HG03175 (cell line): ENCODE data around the gene DUSP18.
"Not testable (repeated sequence)": the region's sequence is repeated elsewhere in the genome, so short reads cannot be mapped to it uniquely, and the experiment has no call there.

ENCODE experiments used
- ATAC-seq: cut with Tn5 transposase; IDR thresholded peaks from one replicate; pipeline ENCODE4 v1.9.1; 2021; ENCODE audit warnings: mild to moderate bottlenecking, moderate library complexity; ENCODE audit not compliant: unreplicated experiment

Gene DUSP18

DNA sequence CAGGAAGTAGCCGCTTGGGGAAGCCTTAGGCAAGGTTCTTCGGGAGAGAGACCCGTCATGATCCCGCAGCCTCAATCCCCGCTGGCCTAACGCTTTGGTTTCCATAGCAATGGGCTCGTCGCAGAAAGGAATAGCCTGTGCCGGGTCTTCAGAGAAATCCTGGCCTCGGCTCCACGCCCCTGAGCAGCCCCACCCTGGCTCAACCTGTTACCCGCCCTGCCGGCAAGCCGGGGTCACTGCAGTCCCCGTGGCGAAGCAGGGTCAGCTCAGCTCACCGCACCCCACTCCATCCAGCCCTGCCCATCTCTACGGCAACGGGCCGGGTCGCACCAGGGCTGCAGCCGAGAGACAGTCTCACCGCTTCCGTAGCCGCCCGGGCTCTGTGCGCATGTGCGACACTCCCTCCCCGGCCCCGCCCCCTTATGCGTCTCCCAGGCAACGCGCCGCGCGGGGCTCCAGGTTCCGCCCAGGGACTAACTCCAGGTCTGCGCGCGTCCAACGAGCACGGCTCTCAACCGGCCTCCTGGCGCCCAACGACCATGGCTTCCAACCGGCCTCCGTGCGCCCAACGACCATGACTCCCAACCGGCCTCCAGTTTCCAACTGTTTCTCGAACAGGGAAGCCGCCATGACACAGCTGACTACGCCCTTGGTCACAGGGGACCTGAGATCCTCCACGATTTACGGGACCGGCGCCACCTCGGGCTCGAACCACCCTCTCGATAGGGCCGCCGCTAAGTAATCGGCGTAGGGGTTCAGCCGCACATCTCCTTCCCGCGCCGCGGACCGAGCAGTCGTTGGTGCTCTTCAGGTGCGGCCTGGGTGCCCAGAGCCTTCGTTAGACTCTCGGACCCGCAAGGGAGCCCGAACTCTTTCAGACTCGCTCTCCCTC is at the start of gene DUSP18:
TSS of gene DUSP18 (minus strand) at position 382 of the 892 bp plus-strand sequence. CDS start 3,872 bp downstream, outside the sequence.
- ATAC-seq: peak; percentile 95

DNA sequence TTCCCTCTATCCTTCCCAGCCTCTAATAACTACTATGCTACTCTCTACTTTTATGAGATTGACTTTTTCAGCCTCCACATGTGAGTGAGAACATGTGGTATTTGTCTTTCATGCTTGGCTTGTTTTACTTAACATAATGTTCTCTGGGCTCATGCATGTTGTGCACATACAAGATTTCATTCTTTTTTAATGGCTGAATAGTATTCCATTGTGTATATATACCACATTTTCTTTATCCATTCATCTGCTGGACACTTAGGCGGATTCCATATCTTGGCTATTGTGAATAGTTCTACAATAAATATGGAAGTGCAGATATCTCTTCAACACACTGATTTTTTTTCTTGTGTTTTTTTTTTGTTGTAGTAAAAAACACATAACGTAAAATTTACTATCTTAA is 46.4 kb upstream of the DUSP18 start:
- ATAC-seq: no peak

DNA sequence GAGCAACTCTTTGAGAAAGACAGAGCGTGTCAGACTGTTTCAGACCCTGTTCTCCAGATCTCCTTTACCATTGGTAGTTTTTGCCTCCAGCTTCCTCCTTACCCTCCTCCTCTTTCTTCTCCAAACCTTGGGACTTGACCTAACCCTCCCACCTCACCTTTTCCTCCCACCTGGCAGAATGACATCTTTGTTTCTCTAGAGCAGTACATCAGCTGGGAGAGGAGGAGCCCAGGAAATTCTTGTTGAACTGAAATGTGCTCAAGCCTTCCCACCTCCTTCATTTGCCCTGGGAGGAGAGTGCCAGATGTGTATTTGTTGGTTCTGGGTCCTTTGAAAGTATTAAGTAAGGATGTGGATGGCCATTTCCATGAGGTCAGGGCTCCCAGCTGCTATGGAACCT is 44.4 kb upstream of the DUSP18 start:
- ATAC-seq: no peak

DNA sequence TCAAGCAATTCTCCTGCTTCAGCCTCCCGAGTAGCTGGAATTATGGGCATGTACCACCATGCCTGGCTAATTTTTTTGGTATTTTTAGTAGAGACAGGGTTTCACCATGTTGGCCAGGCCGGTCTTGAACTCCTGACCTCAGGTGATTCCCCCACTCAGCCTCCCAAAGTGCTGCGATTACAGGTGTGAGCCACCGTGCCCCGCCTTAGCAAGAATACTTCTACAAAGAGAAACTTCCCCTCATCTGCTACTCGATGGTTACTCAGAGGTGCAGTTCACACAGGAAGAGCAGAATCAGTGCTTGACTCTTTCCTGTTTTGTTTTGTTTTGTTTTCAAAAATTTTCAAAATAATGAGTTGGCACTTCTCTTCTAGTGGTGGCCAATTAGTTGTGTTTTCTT is 42.3 kb upstream of the DUSP18 start:
- not testable (repeated sequence) for ATAC-seq

DNA sequence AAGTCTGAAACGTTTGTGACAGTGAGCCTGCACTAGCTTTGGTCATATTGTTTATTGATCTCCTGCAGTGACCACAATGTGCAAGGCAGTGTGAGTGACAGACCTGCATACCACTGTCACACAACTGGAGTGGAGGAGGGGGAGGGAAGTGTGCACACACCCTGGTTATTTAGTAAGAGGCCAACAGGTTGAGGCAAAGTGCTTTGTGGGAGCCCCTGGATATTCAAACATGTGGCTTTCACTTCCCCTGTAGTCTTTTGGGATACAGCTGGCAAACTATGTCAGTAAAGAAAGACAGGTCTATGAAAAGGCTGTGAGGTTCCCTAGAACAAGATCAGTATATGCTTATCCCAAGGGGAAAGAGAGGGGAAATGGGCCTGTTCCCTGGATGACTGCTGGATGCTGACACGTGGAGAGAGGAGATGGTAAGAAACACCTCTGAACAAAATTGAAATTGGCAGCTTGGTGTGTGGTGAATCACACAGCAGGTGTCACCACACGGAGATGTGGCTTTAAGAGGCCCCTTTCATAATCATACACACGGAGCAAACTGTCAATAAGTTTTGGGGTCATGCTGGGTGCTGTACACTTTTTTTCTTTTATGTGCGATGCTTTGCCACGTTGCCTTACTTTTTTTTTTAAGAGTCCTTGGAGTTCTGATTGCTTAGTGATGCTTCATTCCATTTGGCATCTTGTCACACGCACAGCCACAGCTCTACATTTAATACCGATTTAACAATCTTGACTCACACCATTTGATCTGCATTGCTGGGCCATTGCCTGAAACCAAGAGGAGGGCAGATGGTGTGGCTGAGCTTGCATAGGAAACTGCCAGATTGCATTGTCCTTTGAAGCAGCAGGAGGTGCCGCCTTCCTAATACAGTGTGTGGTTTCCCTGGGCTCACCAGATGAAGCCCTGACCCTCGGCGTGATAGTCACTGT is 38.3 kb upstream of the DUSP18 start:
- ATAC-seq: peak; percentile 56

DNA sequence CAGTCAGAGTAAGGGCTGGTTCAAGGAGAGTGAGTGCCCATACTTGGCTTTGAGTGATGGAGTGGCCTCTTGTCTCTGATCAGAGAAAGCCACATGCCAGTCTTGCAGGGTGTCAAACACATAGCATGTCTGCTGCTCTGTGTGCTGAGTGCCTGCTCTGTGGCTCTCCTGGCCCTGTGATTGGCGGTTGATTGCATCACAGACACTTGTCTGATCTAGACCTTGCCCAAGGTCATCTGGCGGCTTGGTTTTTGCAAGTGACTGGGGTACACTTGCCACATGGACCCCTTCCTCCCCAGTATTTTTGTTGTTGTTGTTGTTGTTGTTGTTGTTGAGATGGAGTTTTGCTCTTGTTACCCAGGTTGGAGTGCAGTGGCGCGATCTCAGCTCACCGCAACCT is 37.3 kb upstream of the DUSP18 start:
- no peak for ATAC-seq

DNA sequence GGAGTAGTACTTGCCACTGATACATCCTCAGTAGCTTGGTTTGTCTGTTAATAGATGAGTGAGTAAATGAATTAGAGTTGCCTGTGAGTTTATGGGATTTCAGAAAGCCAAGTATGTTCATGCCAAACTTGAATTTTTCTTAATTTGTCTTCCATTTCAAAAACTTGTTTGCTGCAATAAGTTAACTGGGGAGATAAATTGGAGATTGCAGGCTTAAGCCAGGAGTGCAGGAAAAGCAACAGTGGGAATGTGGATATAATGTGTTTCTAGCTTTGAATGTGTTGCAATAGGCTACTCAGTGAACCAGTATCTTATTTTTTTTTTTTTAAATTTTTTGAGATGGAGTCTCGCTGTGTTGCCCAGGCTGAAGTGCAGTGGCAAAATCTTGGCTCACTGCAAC is 35.2 kb upstream of the DUSP18 start:
- no peak for ATAC-seq

DNA sequence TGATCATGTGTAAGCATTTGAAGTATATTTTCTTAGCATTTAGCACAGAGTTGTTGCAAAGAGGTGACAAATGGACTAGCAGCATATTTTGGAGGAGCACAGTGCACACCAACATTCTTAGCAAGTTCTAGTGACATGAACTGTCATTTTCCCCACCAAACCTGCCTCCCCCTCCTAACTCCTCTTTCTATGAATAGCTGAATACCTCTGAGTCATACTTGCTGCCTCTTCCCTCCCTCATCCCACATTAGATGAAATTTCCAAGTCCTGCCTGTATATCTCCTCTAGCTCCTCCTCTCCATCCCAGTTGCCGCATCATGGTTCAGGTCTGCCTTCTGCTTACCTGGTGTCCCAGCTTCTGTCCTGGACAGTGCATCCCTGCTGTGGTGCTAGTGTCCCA is 34.2 kb upstream of the DUSP18 start:
- no peak for ATAC-seq

DNA sequence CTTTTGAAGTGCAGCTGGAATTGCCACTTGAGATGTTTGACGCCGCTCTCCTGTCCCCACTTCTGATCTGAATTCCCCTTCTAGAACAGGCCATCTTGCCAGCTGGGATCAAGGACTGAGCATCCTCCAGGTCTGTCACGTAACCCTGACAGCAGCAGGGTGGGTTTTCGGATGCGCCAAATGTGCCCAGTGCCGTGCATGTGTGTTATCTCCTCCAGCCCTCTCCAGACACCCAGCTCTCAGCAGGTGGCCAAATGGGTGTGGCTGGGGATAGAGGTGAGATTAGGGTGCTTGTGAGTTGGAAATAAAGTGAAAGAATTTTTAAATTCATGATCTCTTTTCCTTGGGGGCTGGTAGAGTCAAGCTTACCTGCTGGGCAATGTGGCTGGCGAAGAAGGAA is 30.3 kb upstream of the DUSP18 start:
- no peak for ATAC-seq

DNA sequence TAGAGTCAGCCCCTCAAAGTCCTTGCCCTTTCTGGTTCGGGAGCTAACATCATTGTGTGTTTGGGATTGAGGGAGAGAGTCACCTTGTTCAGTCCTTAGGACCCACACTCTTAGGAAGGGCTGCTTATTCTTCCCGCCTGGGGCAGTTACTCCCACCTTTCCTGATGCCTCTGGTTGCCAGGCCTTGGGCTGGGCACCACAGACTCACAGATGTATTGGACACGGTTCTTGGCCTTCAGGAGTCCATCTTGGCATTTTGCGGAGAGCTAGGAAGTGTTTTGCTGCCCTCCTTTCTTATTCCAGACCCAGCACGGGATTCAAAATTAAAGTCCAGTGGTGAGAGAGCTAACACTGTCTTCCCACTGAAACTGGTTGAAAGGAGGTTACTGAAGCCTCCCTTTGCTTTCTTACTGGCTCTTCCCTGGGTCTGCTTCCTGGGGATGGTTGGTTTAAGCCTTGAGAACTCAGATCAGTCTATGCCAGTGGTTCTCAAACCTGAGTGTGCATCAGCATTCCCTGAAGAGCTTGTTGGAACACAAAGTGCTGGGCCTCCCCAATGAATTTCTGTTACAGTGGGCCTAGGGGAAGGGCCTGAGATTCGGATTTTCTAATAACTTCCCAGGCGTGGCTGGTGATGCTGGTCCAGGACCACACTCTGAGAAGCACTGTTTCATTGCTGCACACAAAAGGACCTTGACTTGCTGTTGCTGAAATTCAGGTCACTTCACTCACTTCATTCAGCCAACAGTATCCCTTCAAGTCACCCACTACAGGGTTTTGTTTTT is 28.4 kb upstream of the DUSP18 start:
- ATAC-seq: no peak

DNA sequence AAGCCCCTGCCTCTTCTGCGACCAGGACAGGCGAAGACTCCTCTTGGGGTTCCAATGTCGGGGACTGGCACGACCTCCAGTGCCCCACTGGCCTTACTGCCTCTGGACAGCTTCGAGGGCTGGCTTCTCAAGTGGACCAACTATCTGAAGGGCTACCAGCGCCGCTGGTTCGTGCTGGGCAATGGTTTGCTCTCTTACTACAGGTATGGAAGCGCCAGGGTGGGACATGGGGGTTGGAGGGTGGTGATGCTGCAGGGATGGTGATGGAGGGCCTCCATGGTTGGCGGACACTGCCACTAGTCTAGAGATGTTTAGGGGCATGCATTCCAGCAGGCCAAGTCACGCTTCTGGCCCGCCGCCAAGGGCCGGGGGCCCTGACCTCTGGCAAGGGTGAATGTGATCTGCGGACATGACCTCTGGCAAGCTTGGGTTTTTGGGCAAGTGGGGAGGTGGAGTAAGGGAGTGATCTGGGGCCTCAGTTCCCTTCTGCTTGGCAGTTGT is 27.7 kb upstream of the DUSP18 start:
- no peak for ATAC-seq

DNA sequence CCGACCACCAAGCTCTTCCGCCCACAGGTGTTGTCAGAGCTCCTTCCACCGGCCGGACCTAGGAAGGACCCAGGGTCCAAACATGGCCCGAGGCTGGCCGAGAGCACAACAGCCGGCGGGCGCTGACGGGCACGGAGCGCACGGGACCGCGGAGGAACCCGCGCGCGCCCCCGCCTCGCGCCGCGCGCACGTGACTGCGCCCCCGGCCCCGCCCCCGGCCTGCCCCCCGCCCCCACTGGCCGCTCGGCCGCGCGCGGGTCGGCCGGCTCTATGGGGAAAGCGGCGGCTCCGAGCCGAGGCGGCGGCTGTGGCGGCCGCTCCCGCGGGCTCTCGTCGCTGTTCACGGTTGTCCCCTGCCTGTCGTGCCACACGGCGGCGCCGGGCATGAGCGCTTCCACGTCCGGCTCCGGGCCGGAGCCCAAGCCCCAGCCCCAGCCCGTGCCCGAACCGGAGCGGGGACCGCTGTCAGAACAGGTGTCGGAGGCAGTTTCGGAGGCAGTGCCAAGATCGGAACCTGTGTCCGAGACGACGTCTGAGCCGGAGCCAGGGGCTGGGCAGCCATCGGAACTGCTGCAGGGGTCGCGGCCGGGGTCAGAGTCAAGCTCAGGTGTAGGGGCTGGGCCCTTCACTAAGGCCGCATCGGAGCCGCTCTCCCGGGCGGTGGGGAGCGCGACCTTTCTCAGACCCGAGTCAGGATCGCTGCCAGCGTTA is 27.1 kb upstream of the DUSP18 start, which contains the start of gene OSBP2:
TSS of gene OSBP2 (plus strand) at position 235 of the 711 bp plus-strand sequence. CDS start at position 271, 36 bp downstream.
- no peak for ATAC-seq

DNA sequence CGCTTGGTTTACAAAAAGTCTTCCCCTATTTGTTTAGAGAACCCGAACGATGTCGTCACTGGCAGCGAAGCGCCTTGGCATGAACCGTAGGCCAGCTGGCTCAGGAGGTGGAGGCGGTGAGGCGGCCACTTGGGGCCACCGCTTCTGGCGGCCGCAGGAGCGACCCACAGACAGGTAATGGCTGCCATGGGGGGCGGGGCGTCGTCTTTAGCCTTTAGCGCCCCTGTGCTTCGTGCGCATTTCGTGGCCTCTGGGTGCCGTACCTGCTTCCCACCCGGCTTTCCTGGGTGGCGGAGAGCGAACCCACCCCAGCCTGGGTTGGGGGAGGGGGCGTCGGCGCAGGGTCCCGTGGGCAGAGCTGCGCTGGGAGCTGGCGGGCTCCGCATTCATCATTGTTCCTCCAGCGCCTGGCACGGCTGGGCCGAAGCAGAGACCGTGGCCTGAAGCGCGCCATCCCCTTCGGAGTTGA is 26.5 kb upstream of the DUSP18 start:
- ATAC-seq: no peak

DNA sequence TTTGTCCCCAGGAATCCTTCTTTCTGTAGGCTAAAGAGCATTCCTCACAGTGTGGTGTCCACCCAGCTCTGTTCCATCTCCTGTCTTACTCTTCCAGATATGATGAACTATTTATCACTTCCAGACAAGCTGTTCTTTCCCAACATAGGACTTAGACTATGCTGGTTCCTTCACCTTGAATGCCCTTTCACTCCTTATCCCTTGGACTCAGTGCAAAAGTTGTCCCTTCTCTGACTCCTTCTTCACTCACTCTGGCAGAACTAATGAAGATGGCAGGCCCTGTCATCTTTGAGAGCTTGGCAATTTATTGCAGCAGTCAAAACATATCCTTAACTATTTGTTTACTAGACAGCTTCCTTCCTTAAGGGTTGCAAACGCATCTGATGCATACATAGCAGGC is 23.5 kb upstream of the DUSP18 start:
- ATAC-seq: no peak

DNA sequence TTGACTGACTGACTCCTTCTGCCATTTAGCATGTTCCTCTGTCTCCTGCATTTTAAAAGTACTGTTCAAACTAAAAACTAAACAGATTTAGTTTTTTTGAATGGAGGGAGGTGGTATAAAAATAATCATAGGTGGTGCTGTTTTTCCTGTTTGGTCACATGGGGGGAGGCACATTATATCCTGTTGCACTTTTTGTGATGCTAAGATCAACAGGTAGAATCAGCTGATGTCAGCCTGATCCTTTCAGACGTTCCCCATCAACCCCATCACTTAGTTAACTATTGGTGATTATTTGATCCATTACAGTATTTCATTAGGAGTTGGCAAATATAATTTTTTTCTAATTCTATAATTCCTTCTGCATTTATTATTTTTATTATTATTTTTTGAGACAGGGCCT is 21.9 kb upstream of the DUSP18 start:
- no peak for ATAC-seq

DNA sequence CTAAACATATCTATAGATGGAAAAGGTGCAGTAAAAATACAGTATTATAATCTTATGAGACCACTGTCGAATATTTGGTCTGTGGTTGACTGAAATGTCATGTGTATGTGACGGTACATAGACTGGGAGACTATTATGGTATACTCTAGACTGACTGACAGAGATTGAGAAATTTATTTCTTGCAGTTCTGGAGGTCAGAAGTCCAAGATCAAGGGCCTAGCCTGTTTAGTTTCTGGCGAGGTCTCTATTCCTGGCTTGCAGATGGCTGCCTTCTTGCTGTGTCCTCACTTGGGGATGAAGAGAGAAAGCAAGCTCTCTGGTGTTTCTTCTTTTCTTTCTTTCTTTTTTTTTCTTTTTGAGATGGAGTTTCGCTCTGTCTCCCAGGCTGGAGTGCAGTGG is 19.7 kb upstream of the DUSP18 start:
- no peak for ATAC-seq

DNA sequence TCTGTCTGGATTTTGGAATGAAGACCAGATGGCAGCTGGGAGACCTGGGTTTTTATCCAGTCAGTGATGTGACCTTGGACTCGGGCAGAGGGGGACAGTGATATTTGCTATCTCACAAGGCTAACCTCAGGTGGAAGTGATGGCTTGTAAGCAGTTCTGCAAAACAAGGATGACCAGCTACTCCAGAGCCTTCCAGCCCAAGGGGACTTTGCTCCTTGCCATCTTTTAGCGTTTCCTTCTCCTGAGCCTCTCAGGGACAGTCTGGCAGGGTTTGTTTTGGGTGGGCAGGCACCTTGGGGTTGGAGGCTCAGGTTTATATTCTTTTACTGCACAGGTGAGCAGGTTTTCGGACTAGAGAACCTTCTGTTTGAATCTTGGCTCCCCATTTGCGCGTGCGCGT is 17.5 kb upstream of the DUSP18 start:
- no peak for ATAC-seq

DNA sequence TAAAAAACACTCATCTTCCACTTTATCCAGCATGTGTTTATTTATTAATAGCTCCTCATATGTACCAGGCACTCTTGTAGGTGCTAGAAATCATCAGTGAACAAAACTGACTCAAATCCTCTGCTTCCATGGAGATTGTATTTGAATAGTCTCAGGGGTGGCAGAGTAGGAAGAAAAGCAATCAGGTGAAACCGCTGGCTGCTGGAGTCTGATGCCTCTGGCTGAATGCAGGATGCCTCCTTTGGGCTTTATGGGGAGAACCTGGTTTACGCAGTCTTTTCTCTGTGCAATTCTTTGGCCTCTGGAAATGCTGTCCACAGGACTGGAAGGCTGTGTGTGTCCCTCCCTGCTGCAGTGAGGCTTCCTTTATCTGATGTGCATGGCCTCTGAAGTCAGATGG is 14.2 kb upstream of the DUSP18 start:
- no peak for ATAC-seq

DNA sequence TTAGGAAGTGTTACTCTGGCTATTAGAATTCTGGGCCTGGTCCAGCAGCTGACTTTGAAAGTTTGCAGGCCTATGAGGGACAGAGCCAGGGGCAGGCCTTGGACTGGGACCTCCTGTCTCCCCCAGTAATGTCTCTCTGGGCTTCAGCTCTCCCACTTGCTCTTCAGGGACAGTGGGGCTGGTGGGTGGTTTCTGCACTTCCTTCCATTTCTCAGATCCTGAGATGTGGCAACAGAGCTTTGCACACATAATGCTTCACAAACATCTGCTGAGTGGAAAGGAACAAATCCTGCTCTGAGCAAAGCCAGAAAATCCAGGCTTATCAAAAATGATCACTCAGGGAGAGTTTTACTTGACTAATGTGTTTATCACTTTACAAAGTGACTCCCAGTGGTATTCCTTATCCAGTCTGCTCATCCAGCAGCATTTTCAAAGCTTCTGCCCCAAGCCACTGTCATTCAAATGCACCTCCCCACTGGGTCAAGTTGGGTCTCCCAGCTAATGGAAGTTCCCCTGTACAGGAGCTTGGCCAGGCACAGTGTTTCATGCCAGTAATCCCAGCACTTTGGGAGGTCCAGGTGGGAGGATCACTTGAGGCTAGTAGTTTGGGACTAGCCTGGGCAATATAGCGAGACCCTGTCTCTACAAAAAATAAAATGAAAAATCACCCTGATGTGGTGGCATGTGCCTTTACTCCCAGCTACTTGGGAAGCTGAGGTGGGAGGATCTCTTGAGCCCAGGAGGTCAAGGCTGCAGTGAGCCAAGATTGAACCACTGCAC is 13.5 kb upstream of the DUSP18 start:
- no peak for ATAC-seq
